ENCODE measurements around the gene CDC16. TPM values are rescaled to one million over a fixed set of nuclear protein-coding genes. Genes with fewer than 3 reads are reported as not detected.

CDC16 gene
- total and polyA plus RNA-seq, 2 of the 13 experiments (the other 11 are each of a cell fraction or from before 2014, with no cell fraction given), result 24.2 to 60.9 TPM

DNA sequence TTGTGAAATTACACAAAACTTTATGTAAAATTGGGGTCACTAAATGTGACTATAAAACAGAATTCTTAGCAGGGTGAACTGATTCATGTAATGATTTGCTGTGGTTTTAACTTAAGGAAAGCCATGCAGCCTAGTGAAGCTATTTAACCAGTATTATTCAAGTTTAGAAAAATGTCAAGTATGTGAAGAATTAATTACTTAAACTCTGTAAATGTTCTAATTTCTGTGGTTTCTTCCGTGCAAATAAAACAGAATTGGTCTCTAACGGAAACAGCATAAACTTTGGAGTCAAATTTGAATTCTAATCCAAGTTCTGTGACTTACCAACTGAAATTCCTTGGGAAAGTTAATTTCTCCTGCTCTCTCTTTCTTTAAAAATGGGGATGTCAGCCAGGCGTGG is 13.3 kb downstream of the CDC16 start (continued):
- no peak for TF ChIP-seq ZNF687 (CRISPR knock-in tag; IDR thresholded peaks at IDR 0.05)

GRCh38 chr13:114249077-114249476 is 14.4 kb downstream of the CDC16 start:
- Histone ChIP-seq H3K27me3 (ENCODE audit: control insufficient read depth in 1 of 2, insufficient read depth in 2 of 2, low read length in 2 of 2) (no peaks in the 10 kb centered on the region), H4K20me1 (ENCODE audit: insufficient read depth, low read length) (no peaks in the 10 kb centered on the region), H3K4me2 (ENCODE audit: low read depth, low read length) (no peak overlapping the region), H3K9ac (ENCODE audit: insufficient read depth, low read depth, low read length) (no peak overlapping the region), H2AFZ (ENCODE audit: low read length) (no peak overlapping the region), H3K4me3 (replicated peaks in 1 of 3; ENCODE audit: insufficient read depth in 1 of 3, low read depth in 2 of 3, low read length in 3 of 3) (no peak overlapping the region), H3K36me3 (replicated peaks in 1 of 2; ENCODE audit: control insufficient read depth in 1 of 2, insufficient read depth in 2 of 2, low read length in 2 of 2) (peaks cover 20 to 72% of the 10 kb centered on the region in 2 experiments), H3K9me3 (ENCODE audit: low read length) (no peaks in the 10 kb centered on the region), H3K27ac (ENCODE audit: extremely low read length, insufficient read depth, low read length) (no peak overlapping the region), H3K4me1 (ENCODE audit: insufficient read depth, low read length) (no peaks in the 10 kb centered on the region), H3K79me2 (ENCODE audit: insufficient read depth, low read length) (no peaks in the 10 kb centered on the region)
- intact Hi-C loops (cut with micrococcal nuclease; ENCODE audit: unreplicated experiment) (no loop called here), in situ Hi-C loops (cut with HindIII; ENCODE audit: extremely low pct_ligation_motif_present, low pct_unique_long_range_greater_than_20kb) (no loop called here)
- no TSS peak for BruUV-seq (replicated peaks)
- POLR2A ChIA-PET, result no interaction called here
- ATAC-seq, result no peak
- CTCF ChIA-PET (ENCODE audit: low intra/inter-chr PET ratio, low total read pairs), result no interaction called here
- DNase-seq (ENCODE audit: low spot score), result no peak
- no peak for FAIRE-seq
- WGBS (ENCODE audit: low lambda C conversion rate), result 93% methylated on average over 7 of the region's 7 CpGs
- no peak for TF ChIP-seq ZNF44 (CRISPR knock-in tag; IDR thresholded peaks at IDR 0.05)
- TF ChIP-seq ARNTL (CRISPR knock-in tag; IDR thresholded peaks at IDR 0.05), result no peak
- no peak for TF ChIP-seq SRY (CRISPR knock-in tag; IDR thresholded peaks at IDR 0.05)
- TF ChIP-seq, protein P1, sequence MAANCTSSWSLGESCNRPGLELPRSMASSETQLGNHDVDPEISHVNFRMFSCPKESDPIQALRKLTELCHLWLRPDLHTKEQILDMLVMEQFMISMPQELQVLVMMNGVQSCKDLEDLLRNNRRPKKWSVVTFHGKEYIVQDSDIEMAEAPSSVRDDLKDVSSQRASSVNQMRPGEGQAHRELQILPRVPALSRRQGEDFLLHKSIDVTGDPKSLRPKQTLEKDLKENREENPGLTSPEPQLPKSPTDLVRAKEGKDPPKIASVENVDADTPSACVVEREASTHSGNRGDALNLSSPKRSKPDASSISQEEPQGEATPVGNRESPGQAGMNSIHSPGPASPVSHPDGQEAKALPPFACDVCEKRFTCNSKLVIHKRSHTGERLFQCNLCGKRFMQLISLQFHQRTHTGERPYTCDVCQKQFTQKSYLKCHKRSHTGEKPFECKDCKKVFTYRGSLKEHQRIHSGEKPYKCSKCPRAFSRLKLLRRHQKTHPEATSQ (CRISPR knock-in tag; IDR thresholded peaks at IDR 0.05; ENCODE audit: borderline replicate concordance), result no peak
- no peak for TF ChIP-seq CREB3 (CRISPR knock-in tag; IDR thresholded peaks at IDR 0.05)
- TF ChIP-seq MYPOP (CRISPR knock-in tag; IDR thresholded peaks at IDR 0.05), result no peak
- TF ChIP-seq FOSL1 (CRISPR knock-in tag; IDR thresholded peaks at IDR 0.05; ENCODE audit: borderline replicate concordance), result no peak
- TF ChIP-seq ZNF33B (CRISPR knock-in tag; IDR thresholded peaks at IDR 0.05), result no peak
- TF ChIP-seq RFX5 (IDR thresholded peaks at IDR 0.05; ENCODE audit: low read depth, low read length), result no peak
- no peak for TF ChIP-seq SUZ12 (IDR thresholded peaks at IDR 0.05; ENCODE audit: low read depth, low read length)
- TF ChIP-seq TGIF2 (CRISPR knock-in tag; IDR thresholded peaks at IDR 0.05), result no peak
